Lower leg skin (tissue), 3 donors: ENCODE data around the gene COG1.

Experiments used
- POLR2A ChIP-seq, 2 donors: fragments of 450-650 bp; IDR thresholded peaks; one replicate each; pipeline ENCODE4 v1.6.1; 2016 to 2017; ENCODE audit warnings: antibody characterized with exemption in 2 of 2, mild to moderate bottlenecking in 1 of 2, moderate library complexity in 1 of 2
- TF ChIP-seq, protein P1 (sequence below), 3 donors: fragments of 450-650 bp; IDR thresholded peaks; one replicate each; pipeline ENCODE4 v1.5.1; 2016; ENCODE audit warnings: antibody characterized with exemption in 3 of 3, mild to moderate bottlenecking in 3 of 3, moderate library complexity in 2 of 3

DNA sequence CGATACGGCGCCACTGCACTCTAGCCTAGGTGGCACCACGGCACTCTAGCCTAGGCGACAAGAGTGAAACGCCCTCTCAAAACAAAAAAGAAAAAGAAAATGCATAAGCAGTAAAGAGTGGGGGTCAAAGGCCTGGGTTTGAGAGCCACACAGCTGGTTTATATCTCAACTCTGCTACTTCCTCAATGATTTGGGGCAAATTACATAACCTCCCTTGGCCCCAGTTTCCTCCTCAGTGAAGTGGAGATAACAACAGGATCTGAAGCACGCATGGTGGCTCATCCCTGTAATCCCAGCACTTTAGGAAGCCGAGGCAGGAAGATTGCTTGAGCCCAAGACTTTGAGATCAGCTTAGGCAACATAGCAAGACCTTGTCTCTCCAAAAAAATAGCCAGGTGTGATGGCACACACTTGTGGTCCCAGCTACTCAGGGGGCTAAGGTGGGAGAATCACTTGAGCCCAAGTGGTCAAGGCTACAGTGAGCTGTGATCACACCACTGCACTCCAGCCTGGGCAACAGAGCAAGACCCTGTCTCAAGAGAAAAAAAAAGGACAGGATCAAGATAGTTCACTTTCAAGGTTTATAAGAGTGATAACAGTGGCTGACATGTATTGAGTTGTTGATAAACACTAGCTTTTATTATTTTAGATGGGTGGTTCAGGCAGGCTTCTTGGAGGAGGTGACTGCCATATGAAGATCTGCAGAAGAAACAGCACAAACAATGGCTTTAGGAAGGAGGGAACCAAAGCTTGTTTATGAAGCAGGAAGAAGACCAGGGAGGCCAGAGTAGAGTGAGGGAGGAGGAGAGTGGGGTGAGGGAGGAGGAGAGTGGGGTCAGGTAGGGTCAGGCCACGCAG, 8.5 kb upstream of the COG1 start:
- TF ChIP-seq, protein P1, sequence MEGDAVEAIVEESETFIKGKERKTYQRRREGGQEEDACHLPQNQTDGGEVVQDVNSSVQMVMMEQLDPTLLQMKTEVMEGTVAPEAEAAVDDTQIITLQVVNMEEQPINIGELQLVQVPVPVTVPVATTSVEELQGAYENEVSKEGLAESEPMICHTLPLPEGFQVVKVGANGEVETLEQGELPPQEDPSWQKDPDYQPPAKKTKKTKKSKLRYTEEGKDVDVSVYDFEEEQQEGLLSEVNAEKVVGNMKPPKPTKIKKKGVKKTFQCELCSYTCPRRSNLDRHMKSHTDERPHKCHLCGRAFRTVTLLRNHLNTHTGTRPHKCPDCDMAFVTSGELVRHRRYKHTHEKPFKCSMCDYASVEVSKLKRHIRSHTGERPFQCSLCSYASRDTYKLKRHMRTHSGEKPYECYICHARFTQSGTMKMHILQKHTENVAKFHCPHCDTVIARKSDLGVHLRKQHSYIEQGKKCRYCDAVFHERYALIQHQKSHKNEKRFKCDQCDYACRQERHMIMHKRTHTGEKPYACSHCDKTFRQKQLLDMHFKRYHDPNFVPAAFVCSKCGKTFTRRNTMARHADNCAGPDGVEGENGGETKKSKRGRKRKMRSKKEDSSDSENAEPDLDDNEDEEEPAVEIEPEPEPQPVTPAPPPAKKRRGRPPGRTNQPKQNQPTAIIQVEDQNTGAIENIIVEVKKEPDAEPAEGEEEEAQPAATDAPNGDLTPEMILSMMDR (IDR thresholded peaks at IDR 0.05) = no peak
- no peak for TF ChIP-seq POLR2A (IDR thresholded peaks at IDR 0.05)
